ENCODE data around the gene PLEKHG3.

The PLEKHG3 gene

DNA sequence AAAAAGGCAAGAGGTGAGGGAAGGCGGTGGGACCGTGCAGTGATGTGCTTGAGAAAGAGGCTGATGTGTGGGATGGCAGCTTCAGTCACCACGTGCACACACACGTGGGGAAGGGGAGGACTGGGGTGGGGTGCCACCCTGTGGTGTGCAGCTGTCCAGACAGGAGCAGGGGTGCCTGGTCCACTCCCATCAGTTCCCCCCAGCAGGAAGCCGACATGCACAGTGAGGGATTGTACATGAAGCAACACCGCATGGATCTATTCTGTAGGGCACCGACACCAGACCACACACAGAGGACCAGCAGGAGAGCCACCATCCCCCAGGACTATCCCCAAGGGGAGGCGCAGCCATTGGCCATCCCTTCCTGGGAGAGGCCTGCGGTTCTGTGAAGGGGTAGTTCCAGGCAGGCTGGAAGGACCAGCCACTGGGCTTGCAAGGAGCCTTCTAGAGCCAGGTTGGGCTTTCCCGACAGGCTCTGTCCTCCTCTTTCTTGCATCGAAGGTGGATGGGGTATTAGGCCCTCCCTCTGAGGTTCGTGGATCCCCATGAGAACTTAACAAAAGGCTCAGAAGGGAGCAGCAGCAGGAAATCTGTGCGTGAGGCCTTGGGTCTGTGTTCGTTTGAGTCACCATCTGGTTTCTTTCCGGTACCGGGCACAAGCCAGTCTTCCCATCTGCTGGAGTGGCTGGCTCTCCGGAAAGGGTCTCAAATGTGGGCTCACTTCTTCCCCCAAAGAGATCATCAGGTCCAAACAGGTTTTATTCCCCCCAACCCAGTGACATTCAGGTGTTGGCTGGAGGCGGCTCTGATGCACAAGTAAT, 59.8 kb downstream of the PLEKHG3 start:
- Histone ChIP-seq H4K20me1 (no peaks in the 10 kb centered on the region), H3K4me2 (peak overlapping the region; percentile 97), H3K9me3 (no peaks in the 10 kb centered on the region), H3K36me3 (no peaks in the 10 kb centered on the region), H3K4me1 (peaks cover 50% of the 10 kb centered on the region), H3K9ac (peak overlapping the region; percentile 42), H3K4me3 (peak overlapping the region; percentile 58), H3K27ac (peak overlapping the region; percentile 68), H3K27me3 (no peaks in the 10 kb centered on the region)
- no peak for TF ChIP-seq Cebpa-rat (IDR thresholded peaks at IDR 0.05)

GRCh38 chr14:64764641-64765520, 60.7 kb downstream of the PLEKHG3 start:
- H3K9me3 ChIP-seq, result no peaks in the 10 kb centered on the region
- no peaks in the 10 kb centered on the region for H4K20me1 ChIP-seq
- H3K36me3 ChIP-seq, result no peaks in the 10 kb centered on the region
- H3K9ac ChIP-seq, result peak overlapping the region; percentile 45
- peak overlapping the region; percentile 97 for H3K4me2 ChIP-seq
- H3K27ac ChIP-seq, result peak overlapping the region; percentile 68
- H3K4me1 ChIP-seq, result peaks cover 50% of the 10 kb centered on the region
- no peaks in the 10 kb centered on the region for H3K27me3 ChIP-seq
- TF ChIP-seq Cebpa-rat (IDR thresholded peaks at IDR 0.05), result no peak
- peak overlapping the region; percentile 58 for H3K4me3 ChIP-seq

DNA sequence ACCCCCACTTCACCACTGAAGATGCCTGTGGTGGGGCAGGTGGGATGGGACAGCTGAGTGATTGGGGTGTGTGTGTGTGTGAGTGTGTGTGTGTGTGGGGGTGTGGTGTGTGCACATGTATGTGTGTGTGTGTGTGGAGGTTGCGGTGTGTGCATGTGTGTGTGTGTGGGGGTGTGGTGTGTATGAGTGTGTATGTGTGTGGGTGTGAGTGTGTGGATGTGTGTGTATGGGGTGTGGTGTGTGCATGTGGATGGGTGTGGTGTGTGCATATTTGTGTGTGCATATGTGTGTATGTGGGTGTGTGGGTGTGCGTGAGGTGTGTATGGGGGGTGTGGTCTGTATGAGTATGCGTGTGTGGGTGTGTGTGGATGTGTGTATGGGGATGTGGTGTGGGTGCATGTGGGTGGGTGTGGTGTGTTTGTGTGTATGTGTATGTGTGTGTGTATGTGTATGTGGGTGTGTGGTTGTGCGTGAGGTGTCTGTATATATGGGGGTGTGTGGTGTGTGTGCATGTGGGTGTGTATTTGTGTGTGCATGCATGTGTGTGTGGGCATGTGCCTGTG, 61.6 kb downstream of the PLEKHG3 start:
- Histone ChIP-seq H3K9me3 (no peaks in the 10 kb centered on the region), H3K4me2 (no peak overlapping the region), H4K20me1 (no peaks in the 10 kb centered on the region), H3K27ac (no peak overlapping the region), H3K27me3 (no peaks in the 10 kb centered on the region), H3K9ac (no peak overlapping the region), H3K36me3 (no peaks in the 10 kb centered on the region), H3K4me3 (no peak overlapping the region), H3K4me1 (peaks cover 44% of the 10 kb centered on the region)
- TF ChIP-seq Cebpa-rat (IDR thresholded peaks at IDR 0.05), result no peak

GRCh38 chr14:64766430-64767151, 62.4 kb downstream of the PLEKHG3 start:
- no peak overlapping the region for H3K4me3 ChIP-seq
- no peak overlapping the region for H3K9ac ChIP-seq
- H3K4me1 ChIP-seq, result peaks cover 43% of the 10 kb centered on the region
- H3K9me3 ChIP-seq, result no peaks in the 10 kb centered on the region
- TF ChIP-seq Cebpa-rat (IDR thresholded peaks at IDR 0.05), result no peak
- H3K27ac ChIP-seq, result no peak overlapping the region
- no peaks in the 10 kb centered on the region for H3K36me3 ChIP-seq
- no peaks in the 10 kb centered on the region for H4K20me1 ChIP-seq
- H3K27me3 ChIP-seq, result no peaks in the 10 kb centered on the region
- no peak overlapping the region for H3K4me2 ChIP-seq

DNA sequence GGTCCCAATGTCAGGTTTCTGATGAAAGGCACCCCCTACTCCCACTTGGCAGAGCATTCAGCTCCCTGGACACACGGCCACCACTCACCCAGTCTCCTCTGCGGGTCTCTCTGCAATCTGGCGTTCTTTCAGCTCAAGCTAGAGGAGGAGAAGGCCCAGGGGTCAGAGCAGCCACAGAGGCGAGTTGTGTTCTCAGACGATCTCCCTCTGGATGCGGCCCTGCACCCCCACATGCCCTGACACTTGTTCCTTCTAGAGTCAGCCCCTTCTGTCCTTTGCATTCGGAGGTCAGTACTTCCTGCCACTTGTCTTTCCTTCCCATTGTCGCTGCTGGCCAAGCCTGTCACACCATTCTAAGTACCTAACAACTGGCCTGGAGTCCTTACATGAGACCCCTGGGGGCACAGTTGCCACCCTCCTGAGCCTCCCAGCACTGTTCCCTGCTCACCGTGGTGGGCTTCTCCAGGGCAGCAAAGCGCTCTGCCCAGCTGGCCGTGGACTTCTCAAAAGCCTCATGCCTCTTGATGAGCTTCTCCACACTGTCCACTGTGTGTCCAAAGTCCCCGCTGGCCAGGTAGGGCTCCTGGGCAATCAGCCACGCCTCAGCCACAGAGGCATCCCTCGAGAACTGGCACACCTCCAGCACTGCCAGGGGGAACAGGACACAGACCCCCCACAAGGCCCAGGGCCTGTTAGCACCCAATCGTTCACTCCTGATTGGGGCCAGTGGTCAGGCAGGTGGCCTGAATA, 63.2 kb downstream of the PLEKHG3 start:
- no peak overlapping the region for H3K27ac ChIP-seq
- no peaks in the 10 kb centered on the region for H3K9me3 ChIP-seq
- no peaks in the 10 kb centered on the region for H4K20me1 ChIP-seq
- no peaks in the 10 kb centered on the region for H3K27me3 ChIP-seq
- H3K9ac ChIP-seq, result no peak overlapping the region
- H3K36me3 ChIP-seq, result no peaks in the 10 kb centered on the region
- peaks cover 36% of the 10 kb centered on the region for H3K4me1 ChIP-seq
- no peak overlapping the region for H3K4me2 ChIP-seq
- TF ChIP-seq Cebpa-rat (IDR thresholded peaks at IDR 0.05), result no peak
- H3K4me3 ChIP-seq, result no peak overlapping the region

GRCh38 chr14:64768401-64769095, 64.3 kb downstream of the PLEKHG3 start:
- H3K27ac ChIP-seq, result no peak overlapping the region
- no peaks in the 10 kb centered on the region for H3K36me3 ChIP-seq
- no peaks in the 10 kb centered on the region for H4K20me1 ChIP-seq
- H3K4me3 ChIP-seq, result no peak overlapping the region
- peaks cover 25% of the 10 kb centered on the region for H3K4me1 ChIP-seq
- no peaks in the 10 kb centered on the region for H3K27me3 ChIP-seq
- no peak for TF ChIP-seq Cebpa-rat (IDR thresholded peaks at IDR 0.05)
- H3K4me2 ChIP-seq, result no peak overlapping the region
- H3K9ac ChIP-seq, result no peak overlapping the region
- peaks cover 8% of the 10 kb centered on the region for H3K9me3 ChIP-seq

- Histone ChIP-seq H3K4me1 (peaks cover 16% of the 10 kb centered on the region), H3K36me3 (no peaks in the 10 kb centered on the region), H3K27ac (no peak overlapping the region), H3K4me3 (no peak overlapping the region), H3K4me2 (no peak overlapping the region), H4K20me1 (no peaks in the 10 kb centered on the region), H3K9me3 (peaks cover 16% of the 10 kb centered on the region), H3K27me3 (no peaks in the 10 kb centered on the region), H3K9ac (no peak overlapping the region)
- no peak for TF ChIP-seq Cebpa-rat (IDR thresholded peaks at IDR 0.05)
Measured at GRCh38 chr14:64769096-64770020, 65.1 kb downstream of the PLEKHG3 start.

DNA sequence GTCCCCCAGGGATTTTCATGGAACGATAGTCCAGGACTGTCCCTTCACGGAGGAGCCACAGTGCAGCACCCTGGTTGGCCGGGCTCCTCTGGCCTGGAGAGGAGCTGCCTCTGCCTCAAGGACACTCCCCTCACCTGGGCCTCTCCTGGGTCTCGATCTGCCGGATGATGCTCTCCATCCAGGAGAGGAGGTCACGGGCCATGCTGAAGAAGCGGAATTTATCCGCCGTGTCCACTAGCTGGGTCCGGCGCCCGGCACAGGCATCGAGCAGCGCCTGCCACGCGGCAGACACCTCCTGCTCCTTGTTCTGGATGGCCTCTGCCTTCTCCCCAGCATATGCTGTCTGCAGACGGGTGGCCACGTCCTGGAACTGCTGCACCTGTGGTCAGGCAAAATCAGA, 66.5 kb downstream of the PLEKHG3 start:
- H3K27me3 ChIP-seq, result no peaks in the 10 kb centered on the region
- no peaks in the 10 kb centered on the region for H3K36me3 ChIP-seq
- peaks cover 8% of the 10 kb centered on the region for H3K4me1 ChIP-seq
- no peak overlapping the region for H3K4me2 ChIP-seq
- no peak for TF ChIP-seq Cebpa-rat (IDR thresholded peaks at IDR 0.05)
- peaks cover 28% of the 10 kb centered on the region for H3K9me3 ChIP-seq
- no peak overlapping the region for H3K4me3 ChIP-seq
- H3K9ac ChIP-seq, result no peak overlapping the region
- no peaks in the 10 kb centered on the region for H4K20me1 ChIP-seq
- no peak overlapping the region for H3K27ac ChIP-seq
